Fibroblast of pulmonary artery (primary cell): ENCODE data around the gene SYNE4.
A peak's percentile ranks its signal among the peaks of the same experiment; 100 is the strongest.

Experiments
- DNase-seq: peaks from one replicate; pipeline ENCODE4 v3.0.0-alpha.2; 2010; ENCODE audit warnings: low read depth
- H3K4me3 ChIP-seq: replicated peaks from 2 replicates; pipeline ENCODE4 v1.5.1; 2011; ENCODE audit warnings: low read depth, mild to moderate bottlenecking, control low read depth, low read length, moderate library complexity
- TF ChIP-seq, protein P1 (sequence below): IDR thresholded peaks from 2 replicates; pipeline ENCODE4 v1.5.1; 2011; ENCODE audit warnings: mild to moderate bottlenecking, control low read depth, low read length, inconsistent platforms; ENCODE audit errors: missing control alignments

The SYNE4 gene

DNA sequence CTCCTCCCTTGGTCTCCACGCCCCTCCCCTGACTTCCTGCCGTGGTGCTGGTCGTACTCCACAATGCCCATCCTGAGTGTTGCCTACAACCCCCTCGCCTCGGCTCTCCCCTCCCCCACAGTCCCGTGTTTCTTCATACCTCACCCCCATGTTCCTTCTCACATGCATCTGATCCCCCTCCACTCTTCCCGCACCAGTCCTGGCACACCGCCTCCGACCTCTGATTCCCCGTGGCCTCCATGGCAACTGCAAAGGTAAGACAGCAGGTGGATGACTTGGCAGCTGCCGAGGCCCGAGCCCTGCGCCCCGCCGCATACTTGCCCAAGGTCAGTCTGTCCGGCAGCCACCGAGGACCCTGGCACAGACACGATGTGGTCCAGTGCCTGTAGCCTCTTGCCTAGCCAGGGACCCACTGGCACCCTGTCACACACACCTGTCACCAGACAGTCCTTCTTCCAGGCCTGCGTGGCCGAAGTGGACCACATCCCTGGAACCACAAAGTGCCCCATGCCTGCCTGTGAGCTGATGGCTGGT, 29.7 kb downstream of the SYNE4 start:
- no peak overlapping the region for H3K4me3 ChIP-seq
- no peak for DNase-seq
- TF ChIP-seq, protein P1, sequence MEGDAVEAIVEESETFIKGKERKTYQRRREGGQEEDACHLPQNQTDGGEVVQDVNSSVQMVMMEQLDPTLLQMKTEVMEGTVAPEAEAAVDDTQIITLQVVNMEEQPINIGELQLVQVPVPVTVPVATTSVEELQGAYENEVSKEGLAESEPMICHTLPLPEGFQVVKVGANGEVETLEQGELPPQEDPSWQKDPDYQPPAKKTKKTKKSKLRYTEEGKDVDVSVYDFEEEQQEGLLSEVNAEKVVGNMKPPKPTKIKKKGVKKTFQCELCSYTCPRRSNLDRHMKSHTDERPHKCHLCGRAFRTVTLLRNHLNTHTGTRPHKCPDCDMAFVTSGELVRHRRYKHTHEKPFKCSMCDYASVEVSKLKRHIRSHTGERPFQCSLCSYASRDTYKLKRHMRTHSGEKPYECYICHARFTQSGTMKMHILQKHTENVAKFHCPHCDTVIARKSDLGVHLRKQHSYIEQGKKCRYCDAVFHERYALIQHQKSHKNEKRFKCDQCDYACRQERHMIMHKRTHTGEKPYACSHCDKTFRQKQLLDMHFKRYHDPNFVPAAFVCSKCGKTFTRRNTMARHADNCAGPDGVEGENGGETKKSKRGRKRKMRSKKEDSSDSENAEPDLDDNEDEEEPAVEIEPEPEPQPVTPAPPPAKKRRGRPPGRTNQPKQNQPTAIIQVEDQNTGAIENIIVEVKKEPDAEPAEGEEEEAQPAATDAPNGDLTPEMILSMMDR, result no peak

DNA sequence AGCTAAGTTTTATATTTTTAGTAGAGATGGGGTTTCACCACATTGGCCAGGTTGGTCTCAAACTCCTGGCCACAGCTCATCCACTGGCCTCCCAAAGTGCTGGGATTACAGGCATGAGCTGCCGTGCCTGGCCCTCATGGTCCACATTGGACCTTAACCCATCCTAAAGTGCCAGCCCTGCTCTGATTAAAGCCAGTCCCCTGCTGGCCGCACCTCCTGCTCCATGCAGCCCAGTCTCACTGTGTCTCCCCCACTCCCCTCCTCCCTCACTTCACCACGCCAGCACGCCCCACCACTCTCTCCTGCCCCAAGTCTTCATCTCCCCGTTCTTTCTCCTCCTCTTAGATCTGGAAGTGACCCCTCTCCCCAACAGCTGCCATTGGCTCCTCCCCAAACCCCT, 30.3 kb downstream of the SYNE4 start:
- H3K4me3 ChIP-seq, result no peak overlapping the region
- no peak for DNase-seq

DNA sequence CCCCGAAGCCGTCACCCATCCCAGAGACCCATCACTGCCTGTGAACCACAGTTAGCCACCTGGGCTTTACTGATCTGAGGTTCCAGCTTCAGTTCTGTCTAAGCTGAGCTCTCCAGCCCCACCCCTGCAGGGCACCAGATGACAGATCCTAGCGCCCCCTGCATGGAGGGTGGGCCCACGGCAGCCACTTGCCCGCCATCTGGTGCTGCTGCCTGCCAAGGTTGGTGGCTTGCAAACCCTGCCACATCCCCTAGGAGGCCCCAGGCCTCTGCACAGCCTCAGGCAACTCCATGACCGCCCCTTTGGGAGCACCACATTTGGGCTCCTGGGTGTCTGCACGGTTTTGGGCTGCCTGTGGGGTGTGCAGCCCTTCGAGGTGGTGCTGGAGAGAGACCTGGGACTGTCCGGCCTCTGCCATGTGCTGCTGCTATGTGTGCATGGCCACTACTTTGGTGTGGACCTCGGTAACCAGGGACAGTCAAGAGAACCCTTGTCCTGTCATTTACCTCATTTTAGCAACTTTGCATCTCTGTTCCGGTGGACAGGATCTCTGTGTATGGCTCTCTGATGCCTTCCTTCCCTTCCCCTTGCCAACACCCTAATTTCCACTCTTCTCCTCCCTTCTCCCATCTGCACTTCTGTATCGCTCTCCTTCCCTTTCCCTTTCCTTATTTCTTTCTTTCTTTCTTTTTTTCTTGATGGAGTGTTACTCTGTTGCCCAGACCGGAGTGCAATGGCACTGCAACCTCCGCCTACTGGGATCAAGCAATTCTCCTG, 31.0 kb downstream of the SYNE4 start:
- TF ChIP-seq, protein P1, result no peak
- DNase-seq, result no peak
- H3K4me3 ChIP-seq, result no peak overlapping the region

More for the DNA sequence above, 30.3 kb downstream of the SYNE4 start:
- TF ChIP-seq, protein P1, result no peak

DNA sequence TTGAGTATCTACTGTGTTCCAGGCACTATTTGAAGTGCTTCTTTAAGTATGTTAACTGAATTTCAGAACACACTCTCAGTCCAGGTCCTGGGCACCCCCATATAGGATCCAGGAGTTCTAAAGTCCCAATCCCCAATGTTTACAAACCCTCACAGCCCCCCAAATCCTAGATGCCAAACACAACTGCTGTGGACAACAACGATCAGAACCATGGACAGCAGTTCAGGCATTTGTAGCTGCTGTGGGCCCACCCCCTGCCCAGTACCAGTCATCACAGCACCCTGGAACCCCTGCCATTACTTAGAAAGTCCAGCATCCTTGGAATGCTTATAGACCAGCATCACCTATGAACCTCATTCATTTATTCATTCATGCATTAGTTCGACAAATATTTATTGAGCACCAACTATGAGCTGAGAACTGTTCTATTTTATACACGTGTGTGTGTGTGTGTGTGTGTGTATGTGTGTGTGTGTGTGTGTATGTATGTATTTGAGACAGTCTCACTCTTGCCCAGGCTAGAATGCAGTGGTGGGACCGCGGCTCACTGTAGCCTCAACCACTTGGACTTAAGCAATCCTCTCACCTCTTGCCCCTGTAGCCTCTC, 32.9 kb downstream of the SYNE4 start:
- H3K4me3 ChIP-seq, result no peak overlapping the region
- DNase-seq, result peak; percentile 36
- TF ChIP-seq, protein P1, result no peak

DNA sequence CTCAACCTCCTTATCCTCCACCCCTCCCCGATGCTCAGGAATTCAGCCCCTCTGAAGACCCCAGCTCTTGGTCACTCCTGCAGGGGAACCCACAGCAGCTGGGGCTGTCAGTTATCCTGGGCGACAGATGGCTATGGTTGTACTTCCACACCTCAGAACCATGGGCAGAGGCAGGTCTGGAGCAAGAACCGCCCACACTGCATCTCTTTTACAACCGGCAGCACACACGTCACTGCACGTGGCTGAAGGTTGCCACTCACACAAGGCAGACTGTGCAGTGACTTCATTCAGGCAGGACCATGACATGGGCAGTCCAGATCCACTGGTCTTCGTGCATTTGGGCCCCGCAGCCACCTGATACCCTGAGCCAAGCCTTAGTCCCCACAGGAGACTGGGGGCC, 35.1 kb downstream of the SYNE4 start:
- no peak for DNase-seq
- TF ChIP-seq, protein P1, result no peak
- H3K4me3 ChIP-seq, result no peak overlapping the region

DNA sequence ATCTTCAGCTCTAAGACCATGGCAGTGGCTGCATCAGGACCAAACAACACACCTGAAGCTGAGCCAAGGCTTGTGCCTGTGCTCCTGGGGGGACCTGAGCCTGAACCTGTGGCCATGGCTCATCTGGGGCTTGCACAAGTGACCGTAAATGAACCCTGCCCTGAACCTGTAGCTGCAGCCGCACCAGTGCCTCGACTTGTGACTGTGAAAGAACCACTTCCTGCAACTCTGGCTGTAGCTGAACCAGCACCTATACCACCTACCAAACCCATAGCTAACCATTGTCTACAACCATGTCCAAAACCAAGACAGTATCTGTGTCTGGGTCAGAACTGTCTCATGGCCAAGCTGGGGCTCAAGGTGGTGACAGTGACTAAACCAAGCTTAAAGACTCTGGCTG, 41.8 kb downstream of the SYNE4 start:
- no peak for DNase-seq
- TF ChIP-seq, protein P1, result no peak
- no peak overlapping the region for H3K4me3 ChIP-seq
